Muscle layer of colon (tissue), 2 donors: ENCODE measurements around the gene KCNH3.
"Not testable (repeated sequence)": the region's sequence is repeated elsewhere in the genome, so short reads cannot be mapped to it uniquely, and the experiment has no call there.

ENCODE experiments used
- H3K27ac ChIP-seq: one replicate; pipeline ENCODE4 v1.7.0; 2013; ENCODE audit warnings: low read depth, mild to moderate bottlenecking, low read length, moderate library complexity
- H3K27me3 ChIP-seq, 2 donors: one replicate each; pipeline ENCODE4 v1.7.0; 2013; ENCODE audit warnings: low read length in 2 of 2, mild to moderate bottlenecking in 2 of 2; ENCODE audit not compliant: insufficient read depth in 2 of 2, control insufficient read depth in 1 of 2
- H3K36me3 ChIP-seq: one replicate; pipeline ENCODE4 v1.7.0; 2013; ENCODE audit warnings: mild to moderate bottlenecking, low read length; ENCODE audit not compliant: insufficient read depth
- H3K4me1 ChIP-seq: one replicate; pipeline ENCODE4 v1.7.0; 2013; ENCODE audit warnings: mild to moderate bottlenecking, low read length; ENCODE audit not compliant: insufficient read depth
- H3K4me3 ChIP-seq, 2 donors: one replicate each; pipeline ENCODE4 v1.7.0; 2013; ENCODE audit warnings: low read length in 2 of 2, low read depth in 1 of 2, mild to moderate bottlenecking in 1 of 2, moderate library complexity in 1 of 2
- H3K9ac ChIP-seq: one replicate; pipeline ENCODE4 v1.7.0; 2013; ENCODE audit warnings: low read length
- H3K9me3 ChIP-seq: one replicate; pipeline ENCODE4 v1.7.0; 2013; ENCODE audit warnings: mild to moderate bottlenecking, low read length
- donor health status: abdominal sarcoma.
- donor health status: Adenocarcinoma of cecum.

The KCNH3 gene

DNA sequence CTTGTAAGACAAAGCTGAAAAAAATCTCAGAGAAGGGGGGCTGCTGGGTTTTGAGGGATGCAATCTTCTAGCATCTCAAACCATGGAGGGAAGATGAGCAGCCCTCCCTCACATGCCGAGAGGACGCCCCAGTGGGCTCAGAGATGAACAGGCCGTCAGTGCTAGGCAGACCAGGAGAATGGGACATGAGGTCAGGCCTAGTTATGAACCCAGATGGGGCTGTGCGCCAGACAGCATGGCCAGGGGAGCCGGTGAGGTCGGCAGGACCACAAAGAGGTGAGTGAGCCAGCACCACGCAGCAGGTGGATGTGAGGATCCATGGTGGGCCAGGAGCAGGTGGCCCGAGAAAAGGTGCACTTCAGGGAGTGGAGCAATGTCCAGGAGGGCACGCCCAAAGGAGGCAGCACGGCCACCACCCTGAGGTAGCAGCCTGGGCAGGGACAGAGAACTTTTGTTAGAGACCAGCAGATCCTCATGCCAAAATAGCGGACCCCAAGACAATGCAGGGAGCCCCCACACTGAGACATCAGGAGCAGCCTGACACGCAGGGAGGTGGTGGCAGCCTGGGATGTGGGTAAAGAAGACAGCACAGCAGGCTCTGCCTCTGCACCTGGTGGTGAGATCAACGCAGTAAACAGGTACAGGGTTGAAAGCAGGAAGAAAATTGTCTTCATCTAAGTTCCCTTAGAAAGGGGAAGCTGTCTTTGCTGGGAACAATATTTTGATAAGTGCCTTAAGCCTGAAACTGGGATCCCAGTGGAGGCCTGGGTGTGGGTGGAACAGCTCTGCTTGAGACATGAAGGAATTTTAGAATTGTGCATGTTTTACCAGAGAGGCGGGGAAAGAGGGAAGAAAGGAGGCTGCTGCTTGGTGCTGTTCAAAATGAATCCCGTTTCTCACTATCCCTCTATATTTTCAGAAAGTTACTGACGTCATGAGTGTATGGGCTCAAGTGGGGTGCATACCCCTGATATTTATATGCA lies 46.9 kb downstream of the KCNH3 start:
- Histone ChIP-seq H3K27me3 (no peaks in the 10 kb centered on the region), H3K4me3 (no peak overlapping the region), H3K4me1 (peaks cover 24% of the 10 kb centered on the region), H3K27ac (no peak overlapping the region), H3K36me3 (peaks cover 6% of the 10 kb centered on the region), H3K9ac (no peak overlapping the region), H3K9me3 (no peaks in the 10 kb centered on the region)

DNA sequence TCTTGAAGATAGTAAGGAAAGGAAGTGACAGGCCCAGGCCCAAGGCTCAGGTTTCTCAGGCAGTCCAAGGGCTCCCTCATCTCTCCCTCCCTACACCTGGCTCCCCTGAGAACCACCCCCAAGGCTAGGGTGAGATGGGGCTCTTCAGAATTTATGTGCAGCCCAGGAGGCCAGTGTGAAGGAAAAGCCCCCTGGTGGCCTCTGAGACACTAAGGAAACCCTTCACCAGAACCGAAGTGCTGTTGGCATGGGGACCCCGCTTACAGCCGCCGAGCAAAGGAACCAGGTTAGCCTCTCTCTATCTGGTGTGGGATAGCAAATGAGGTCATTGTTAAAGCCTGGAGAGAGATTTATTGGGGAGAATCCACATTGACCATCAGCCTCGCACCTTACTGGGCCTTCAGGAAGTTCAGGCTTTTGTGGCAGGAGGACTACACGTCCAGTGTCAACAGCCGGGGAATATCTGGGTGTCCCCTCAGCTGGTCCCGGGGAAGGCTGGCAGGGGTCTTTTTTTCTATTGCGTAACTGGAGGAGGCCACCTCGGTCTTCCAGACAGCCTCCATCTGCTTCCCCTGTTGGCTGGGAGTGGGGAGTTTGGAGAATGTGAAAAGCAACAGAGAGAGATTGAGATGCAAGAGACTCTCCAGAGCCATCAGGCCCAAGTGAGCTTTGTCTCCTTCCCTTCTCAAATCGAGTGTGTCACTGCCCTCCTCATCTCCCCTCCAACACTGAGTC lies 48.5 kb downstream of the KCNH3 start:
- H3K4me1 ChIP-seq: peaks cover 17% of the 10 kb centered on the region
- no peaks in the 10 kb centered on the region for H3K9me3 ChIP-seq
- no peak overlapping the region for H3K4me3 ChIP-seq
- H3K27ac ChIP-seq: no peak overlapping the region
- no peaks in the 10 kb centered on the region for H3K27me3 ChIP-seq
- peaks cover 6% of the 10 kb centered on the region for H3K36me3 ChIP-seq
- no peak overlapping the region for H3K9ac ChIP-seq

- Histone ChIP-seq H3K27ac (no peak overlapping the region), H3K9me3 (no peaks in the 10 kb centered on the region), H3K9ac (no peak overlapping the region), H3K4me1 (peaks cover 9% of the 10 kb centered on the region), H3K27me3 (no peaks in the 10 kb centered on the region), H3K4me3 (no peak overlapping the region), H3K36me3 (peaks cover 6% of the 10 kb centered on the region)
Measured at GRCh38 chr12:49588281-49588680, 49.5 kb downstream of the KCNH3 start.

DNA sequence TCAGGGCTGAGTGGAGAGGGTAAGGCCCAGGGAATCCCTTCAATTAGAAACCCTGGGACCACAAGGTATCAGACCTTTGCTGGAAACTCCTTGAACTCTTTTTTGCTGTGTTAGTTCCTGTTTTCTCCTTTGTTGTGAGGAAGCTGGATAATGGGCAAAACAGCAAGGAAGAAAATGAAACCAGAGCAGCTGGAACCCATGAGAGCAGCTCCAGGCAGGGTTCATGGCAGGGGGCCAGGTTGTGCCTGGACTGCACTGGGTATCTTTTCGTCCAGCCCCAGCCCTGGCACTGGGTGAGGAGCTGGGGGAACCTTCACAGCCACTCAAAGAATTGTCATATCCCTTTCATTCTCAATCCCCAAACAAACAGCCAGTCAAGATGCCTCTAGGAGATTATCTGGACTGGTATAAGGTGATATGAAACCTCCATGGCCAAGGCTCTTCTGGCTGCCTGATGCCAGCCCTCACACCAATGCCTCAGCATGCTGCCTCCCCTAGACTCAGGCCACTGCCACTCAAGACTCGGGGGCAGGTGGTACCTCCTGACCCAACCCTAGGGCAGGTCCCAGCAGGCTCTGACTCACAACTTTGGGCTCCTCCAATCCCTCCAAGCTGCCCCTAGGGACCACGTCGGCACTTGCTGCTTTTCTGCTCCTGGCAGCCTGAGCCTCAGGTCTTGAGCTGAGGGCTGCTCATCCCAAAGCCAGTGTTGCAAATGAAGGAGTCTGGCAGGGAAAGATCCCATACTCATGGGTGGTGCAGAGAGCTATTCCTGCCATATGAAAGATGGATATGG lies 50.1 kb downstream of the KCNH3 start:
- Histone ChIP-seq H3K9me3 (no peaks in the 10 kb centered on the region), H3K4me3 (no peak overlapping the region), H3K36me3 (peaks cover 6% of the 10 kb centered on the region), H3K27me3 (no peaks in the 10 kb centered on the region), H3K9ac (no peak overlapping the region), H3K4me1 (peaks cover 3% of the 10 kb centered on the region), H3K27ac (no peak overlapping the region)

- Histone ChIP-seq H3K36me3 (no peaks in the 10 kb centered on the region), H3K9ac (no peak overlapping the region), H3K27ac (no peak overlapping the region), H3K4me3 (no peak overlapping the region), H3K4me1 (no peaks in the 10 kb centered on the region), H3K27me3 (no peaks in the 10 kb centered on the region), H3K9me3 (no peaks in the 10 kb centered on the region)
Measured at GRCh38 chr12:49598527-49598926, 59.7 kb downstream of the KCNH3 start.

DNA sequence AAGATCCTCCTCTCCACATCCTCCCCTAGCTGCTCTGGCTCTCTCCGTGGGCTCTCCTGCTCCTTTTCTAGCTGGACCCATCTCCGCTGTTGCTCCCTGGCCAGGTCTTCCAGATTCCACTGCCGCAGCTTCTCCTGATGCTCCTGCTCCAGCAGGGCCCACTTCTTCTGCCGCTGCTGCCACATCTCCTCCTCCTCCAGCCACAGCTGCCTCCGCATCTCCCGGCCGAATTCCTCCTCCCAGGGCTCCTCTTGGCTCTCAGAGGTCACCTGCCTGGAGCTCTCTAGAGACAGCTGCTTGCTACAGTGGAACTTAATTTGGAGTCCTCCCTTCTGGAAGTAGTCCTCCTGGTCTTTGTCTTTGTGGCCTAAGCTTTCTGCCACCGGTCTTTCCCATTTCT lies 61.1 kb downstream of the KCNH3 start:
- Histone ChIP-seq H3K4me3 (no peak overlapping the region), H3K9ac (no peak overlapping the region), H3K27ac (no peak overlapping the region), H3K4me1 (no peaks in the 10 kb centered on the region), H3K9me3 (no peaks in the 10 kb centered on the region), H3K27me3 (no peaks in the 10 kb centered on the region), H3K36me3 (no peaks in the 10 kb centered on the region)

GRCh38 chr12:49603721-49604120 lies 64.9 kb downstream of the KCNH3 start:
- Histone ChIP-seq H3K36me3 (no peaks in the 10 kb centered on the region), H3K9me3 (no peaks in the 10 kb centered on the region), H3K27ac (no peak overlapping the region), H3K9ac (no peak overlapping the region), H3K4me3 (no peak overlapping the region), H3K27me3 (no peaks in the 10 kb centered on the region), H3K4me1 (no peaks in the 10 kb centered on the region)

DNA sequence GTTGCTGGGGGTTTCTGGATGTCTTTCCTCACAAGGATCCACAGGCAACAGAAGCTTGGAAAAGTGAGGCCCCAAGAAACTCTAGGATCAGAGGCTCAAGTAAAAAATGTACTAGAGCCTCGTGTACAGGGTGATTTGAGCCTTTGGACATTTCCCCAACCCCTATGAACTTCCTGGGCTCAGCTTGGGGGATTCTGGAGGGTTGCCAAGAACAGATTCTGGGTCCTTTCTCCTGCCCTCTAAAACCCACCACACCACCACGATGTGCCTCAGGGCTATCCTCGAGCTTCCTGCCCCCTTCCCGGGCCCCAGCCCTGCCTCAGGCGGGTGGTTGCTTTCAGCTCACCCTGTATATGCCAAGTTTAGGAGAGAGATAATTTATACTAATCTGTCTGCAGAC lies 66.0 kb downstream of the KCNH3 start:
- H3K27ac ChIP-seq: no peak overlapping the region
- no peaks in the 10 kb centered on the region for H3K4me1 ChIP-seq
- H3K9ac ChIP-seq: no peak overlapping the region
- H3K36me3 ChIP-seq: no peaks in the 10 kb centered on the region
- no peaks in the 10 kb centered on the region for H3K27me3 ChIP-seq
- H3K4me3 ChIP-seq: no peak overlapping the region
- H3K9me3 ChIP-seq: no peaks in the 10 kb centered on the region

GRCh38 chr12:49605539-49605938 lies 66.7 kb downstream of the KCNH3 start, which contains the start of gene FAM186B:
FAM186B (minus strand) TSS chr12:49605639; CDS start chr12:49605477, 162 bp downstream.
- H3K9me3 ChIP-seq, H3K27ac ChIP-seq, H3K4me3 ChIP-seq, H3K36me3 ChIP-seq, H3K27me3 ChIP-seq, H3K4me1 ChIP-seq, H3K9ac ChIP-seq: not testable (repeated sequence)
